Activated T-cell treated with anti-CD3 and anti-CD28 coated beads for 24 hours (primary cell): ENCODE data around the gene PTTG2.

ENCODE experiments used
- DNase-seq: peaks from one replicate; pipeline ENCODE4 v3.0.0-alpha.2; 2020; ENCODE audit warnings: low read depth

PTTG2 gene

DNA sequence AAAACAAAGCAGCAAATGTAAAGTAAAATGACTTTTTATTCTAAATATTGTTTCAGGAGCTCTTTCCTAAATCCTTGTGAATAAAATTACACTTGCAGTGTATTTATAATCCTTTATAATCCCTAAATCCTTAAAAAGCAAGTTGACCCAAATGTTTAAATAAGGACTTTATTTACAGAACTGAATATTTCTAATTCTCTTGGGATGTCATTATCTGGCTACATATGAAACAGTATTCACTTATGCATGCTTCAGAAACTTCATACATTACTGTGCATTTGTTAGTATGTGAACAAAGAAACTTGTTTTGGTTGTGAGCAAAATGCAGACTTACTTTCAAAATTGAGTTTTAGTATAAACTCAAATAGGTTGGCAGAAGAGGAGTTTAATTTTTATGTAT is 49.2 kb downstream of the PTTG2 start:
- no peak for DNase-seq

DNA sequence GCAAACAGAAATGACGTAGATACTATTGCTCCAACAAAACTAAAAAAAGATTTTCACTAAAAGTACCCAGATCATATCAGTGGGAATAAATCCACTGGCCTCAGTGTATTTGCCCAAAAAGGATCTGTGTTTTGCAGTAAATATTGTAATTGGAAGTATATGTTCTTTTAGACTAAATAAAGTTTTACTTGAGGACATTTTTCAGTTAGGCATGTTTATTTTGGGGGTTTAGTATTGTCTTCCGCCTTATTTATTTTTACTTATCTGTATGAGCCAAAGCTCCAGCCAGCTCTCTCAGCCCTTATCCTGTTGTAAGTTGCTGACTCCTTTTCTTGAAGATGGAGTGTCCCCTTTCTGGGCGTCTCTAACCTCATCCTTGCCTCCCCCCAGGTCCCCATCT is 49.8 kb downstream of the PTTG2 start:
- no peak for DNase-seq
